Measurements from ENCODE around the gene NDUFS7. TPM values are rescaled to one million over a fixed set of nuclear protein-coding genes. Genes with fewer than 3 reads are reported as not detected.
A peak's percentile ranks its signal among the peaks of the same experiment; 100 is the strongest.

The NDUFS7 gene
- total and polyA plus RNA-seq, 4 experiments from 2014 or later: 68.6 to 193 (median 127) TPM

DNA sequence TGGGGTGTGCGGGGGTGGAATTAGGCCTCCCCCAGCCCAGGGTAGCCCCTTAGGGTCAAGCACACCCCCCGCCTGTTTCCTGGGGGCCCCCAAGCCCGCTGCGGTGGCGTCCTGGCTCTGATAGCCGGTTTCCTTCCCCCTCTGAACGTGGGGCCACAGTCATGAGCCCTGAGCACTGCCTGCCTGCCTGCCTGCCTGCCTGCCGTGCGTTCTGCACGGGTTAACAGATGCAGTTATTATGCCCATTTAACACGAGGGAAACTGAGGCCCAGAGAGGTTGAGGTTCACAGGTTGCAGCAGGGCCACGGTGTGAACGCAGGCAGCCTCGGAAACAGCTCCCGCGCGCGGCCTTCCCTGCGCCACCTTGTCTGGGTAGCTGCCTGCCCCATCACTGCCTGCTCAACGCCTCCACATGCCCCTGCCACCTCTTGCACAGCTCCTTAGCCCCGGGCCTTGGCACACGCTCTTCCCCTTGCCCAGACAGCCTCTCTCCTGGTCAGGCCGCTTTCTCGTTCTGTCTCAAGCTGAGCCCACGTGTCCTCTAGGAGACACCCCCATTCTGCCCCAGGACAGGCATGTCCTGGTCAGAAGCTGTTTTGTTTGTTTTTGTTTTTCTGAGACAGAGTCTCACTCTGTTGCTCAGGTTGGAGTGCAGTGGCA, 18.8 kb downstream of the NDUFS7 start:
- no peak for DNase-seq
- H3K4me3 Mint-ChIP-seq: peak overlapping the region; percentile 13 to 76 (median 42)
- ChIA-PET POLR2A (ENCODE audit: partially characterized antibody) (interaction anchor here (1.4 kb wide), 1 partner anchor 19 kb away, joined by 5 read pairs; the partner anchor contains the start of gene NDUFS7), CTCF (ENCODE audit: partially characterized antibody) (no interaction called here)
- H3K36me3 ChIP-seq (ENCODE audit: insufficient read depth, low read length): no peaks in the 10 kb centered on the region
- peaks cover 4 to 13% (median 8%) of the 10 kb centered on the region in 4 donors for H3K4me1 Mint-ChIP-seq
- peak overlapping the region in 1 of 7 donors; percentile 12 for H3K27ac Mint-ChIP-seq
- H3K4me1 ChIP-seq (ENCODE audit: insufficient read depth, low read length): peaks cover 22% of the 10 kb centered on the region
- no peaks in the 10 kb centered on the region for H3K9me3 Mint-ChIP-seq
- H3K27ac ChIP-seq (ENCODE audit: low read depth, low read length): no peak overlapping the region
- no peak overlapping the region for H3K4me3 ChIP-seq (ENCODE audit: low read length in 2 of 2)
- peaks cover 0 to 1% of the 10 kb centered on the region in 2 donors for H3K36me3 Mint-ChIP-seq
- no peaks in the 10 kb centered on the region for H3K9me3 ChIP-seq (ENCODE audit: control insufficient read depth in 1 of 2, low read length in 2 of 2)
- intact Hi-C loops (cut with micrococcal nuclease): no loop called here
- H3K27me3 ChIP-seq (ENCODE audit: insufficient read depth, low read length): no peaks in the 10 kb centered on the region
- no peaks in the 10 kb centered on the region for H3K27me3 Mint-ChIP-seq

DNA sequence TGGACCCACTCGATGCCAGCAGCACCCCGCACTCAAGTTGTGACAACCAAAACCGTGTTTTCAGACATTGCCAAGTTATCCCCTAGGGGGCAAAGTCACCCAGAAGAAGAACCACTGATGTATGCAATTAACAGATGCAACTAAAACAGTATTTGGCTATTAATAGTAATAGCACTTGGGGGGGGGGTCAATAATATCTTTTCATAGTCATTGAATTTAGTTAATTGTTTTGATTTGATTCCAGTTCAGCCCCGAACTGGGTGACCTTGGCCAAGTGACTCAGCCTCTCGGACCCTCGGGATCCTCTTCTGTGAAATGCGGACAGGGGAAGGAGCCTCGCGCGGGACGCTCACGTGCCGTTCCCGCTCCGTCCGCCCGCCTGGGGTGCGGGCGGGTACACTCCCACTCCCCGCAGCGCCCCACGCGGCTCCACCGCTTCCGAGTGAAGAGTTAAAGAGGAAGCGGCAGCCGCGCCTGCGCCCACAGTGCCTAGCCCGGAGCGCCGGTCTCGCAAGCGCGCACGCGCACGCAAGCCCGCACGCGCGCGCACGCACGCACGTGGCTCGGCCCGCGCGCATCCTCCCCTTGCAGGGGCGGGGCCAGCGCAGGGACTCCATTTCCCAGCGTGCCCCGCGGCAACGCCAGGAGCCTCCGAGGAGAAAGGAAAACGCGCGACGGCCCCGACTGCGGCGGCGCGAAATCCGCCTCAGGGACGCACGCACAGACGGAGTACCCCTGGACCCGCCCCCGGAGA, 23.2 kb downstream of the NDUFS7 start:
- H3K27ac Mint-ChIP-seq: peak overlapping the region; percentile 67 to 86 (median 84)
- intact Hi-C loops (cut with micrococcal nuclease): loop anchor here (1.0 to 5.0 kb wide), 8 partner anchors 24 to 610 kb away; partner anchors contain the start of genes FAM174C, MBD3, NDUFS7 and PTBP1
- no peaks in the 10 kb centered on the region for H3K27me3 ChIP-seq (ENCODE audit: insufficient read depth, low read length)
- peak; percentile 98 to 100 (median 100) for DNase-seq
- no peaks in the 10 kb centered on the region for H3K27me3 Mint-ChIP-seq
- peaks cover 4 to 17% of the 10 kb centered on the region in 2 donors for H3K36me3 Mint-ChIP-seq
- peaks cover 11% of the 10 kb centered on the region for H3K36me3 ChIP-seq (ENCODE audit: insufficient read depth, low read length)
- H3K27ac ChIP-seq (ENCODE audit: low read depth, low read length): peak overlapping the region; percentile 88
- H3K9me3 ChIP-seq (ENCODE audit: control insufficient read depth in 1 of 2, low read length in 2 of 2): no peaks in the 10 kb centered on the region
- peaks cover 43% of the 10 kb centered on the region for H3K4me1 ChIP-seq (ENCODE audit: insufficient read depth, low read length)
- POLR2A ChIA-PET (ENCODE audit: partially characterized antibody): interaction anchor here (1.0 kb wide), 1 partner anchor 138 kb away, joined by 3 read pairs; the partner anchor contains the start of gene CIRBP
- peaks cover 21 to 48% (median 38%) of the 10 kb centered on the region in 4 donors for H3K4me1 Mint-ChIP-seq
- H3K9me3 Mint-ChIP-seq: no peaks in the 10 kb centered on the region
- CTCF ChIA-PET (ENCODE audit: partially characterized antibody): no interaction called here
- H3K4me3 Mint-ChIP-seq: peak overlapping the region; percentile 73 to 87 (median 82)
- peak overlapping the region; percentile 33 to 57 for H3K4me3 ChIP-seq (ENCODE audit: low read length in 2 of 2)

DNA sequence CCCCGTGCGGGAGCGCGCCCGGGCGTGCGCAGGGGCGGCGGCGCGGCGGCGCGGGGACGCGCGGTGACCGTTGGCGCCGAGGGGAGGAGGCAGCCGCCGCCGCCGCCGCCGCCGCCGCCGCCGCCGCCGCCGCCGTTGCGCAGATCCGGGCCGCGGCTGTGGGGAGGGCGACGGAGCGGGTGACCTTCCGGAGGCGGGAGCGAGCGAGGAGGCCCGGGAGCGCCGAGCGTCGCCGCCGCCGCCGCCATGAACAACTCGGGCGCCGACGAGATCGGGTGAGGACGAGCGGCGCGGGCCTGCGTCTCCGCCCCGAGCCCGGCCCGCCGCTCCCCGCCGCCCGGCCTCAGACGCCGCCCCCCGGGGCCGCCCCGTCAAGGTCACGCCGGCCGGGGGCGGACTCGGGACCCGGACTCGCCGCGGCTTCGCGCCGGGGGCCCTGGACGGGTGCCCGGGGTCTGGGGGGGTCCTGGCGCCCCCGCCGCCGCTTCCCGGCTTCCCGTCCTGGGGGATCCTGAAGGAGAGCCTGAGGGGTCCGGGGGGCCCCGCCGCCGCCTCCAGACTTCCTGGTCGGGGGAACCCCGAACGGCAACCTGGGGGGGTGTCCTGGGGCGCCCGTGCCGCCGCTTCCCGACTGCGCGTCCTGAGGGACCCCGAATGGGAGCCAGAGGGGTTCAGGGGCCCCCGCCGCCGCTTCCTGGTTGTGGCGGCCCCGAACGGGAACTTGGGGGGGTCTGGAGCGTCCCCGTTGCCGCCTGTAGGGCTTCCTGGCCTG, 24.0 kb downstream of the NDUFS7 start, which contains the start of gene DAZAP1:
DAZAP1 (plus strand) TSS at position 59 of the 772 bp plus-strand sequence; CDS start at position 247, 188 bp downstream.
- peaks cover 48% of the 10 kb centered on the region for H3K4me1 ChIP-seq (ENCODE audit: insufficient read depth, low read length)
- intact Hi-C loops (cut with micrococcal nuclease): loop anchor here (1.0 to 5.0 kb wide), 8 partner anchors 24 to 610 kb away; partner anchors contain the start of genes FAM174C, MBD3, NDUFS7 and PTBP1
- POLR2A ChIA-PET (ENCODE audit: partially characterized antibody): interaction anchor here (1.0 to 2.8 kb wide), 5 partner anchors 13 to 139 kb away, joined by 3 to 18 read pairs (median 5); partner anchors contain the start of genes CIRBP, FAM174C and NDUFS7
- H3K27me3 ChIP-seq (ENCODE audit: insufficient read depth, low read length): no peaks in the 10 kb centered on the region
- no peaks in the 10 kb centered on the region for H3K9me3 ChIP-seq (ENCODE audit: control insufficient read depth in 1 of 2, low read length in 2 of 2)
- Mint-ChIP-seq H3K36me3 (peaks cover 4 to 19% of the 10 kb centered on the region in 2 donors), H3K27me3 (no peaks in the 10 kb centered on the region), H3K4me3 (peak within 1 kb of the TSS; percentile 73 to 95 (median 88)), H3K27ac (peak within 1 kb of the TSS; percentile 67 to 95 (median 85)), H3K4me1 (peaks cover 22 to 51% (median 42%) of the 10 kb centered on the region in 4 donors), H3K9me3 (no peaks in the 10 kb centered on the region)
- H3K4me3 ChIP-seq (ENCODE audit: low read length in 2 of 2): peak within 1 kb of the TSS; percentile 75 to 91
- CTCF ChIA-PET (ENCODE audit: partially characterized antibody): no interaction called here
- peak within 1 kb of the TSS; percentile 88 for H3K27ac ChIP-seq (ENCODE audit: low read depth, low read length)
- peak in 4 of 5 donors; percentile 29 to 66 (median 41) for DNase-seq
- H3K36me3 ChIP-seq (ENCODE audit: insufficient read depth, low read length): peaks cover 17% of the 10 kb centered on the region

DNA sequence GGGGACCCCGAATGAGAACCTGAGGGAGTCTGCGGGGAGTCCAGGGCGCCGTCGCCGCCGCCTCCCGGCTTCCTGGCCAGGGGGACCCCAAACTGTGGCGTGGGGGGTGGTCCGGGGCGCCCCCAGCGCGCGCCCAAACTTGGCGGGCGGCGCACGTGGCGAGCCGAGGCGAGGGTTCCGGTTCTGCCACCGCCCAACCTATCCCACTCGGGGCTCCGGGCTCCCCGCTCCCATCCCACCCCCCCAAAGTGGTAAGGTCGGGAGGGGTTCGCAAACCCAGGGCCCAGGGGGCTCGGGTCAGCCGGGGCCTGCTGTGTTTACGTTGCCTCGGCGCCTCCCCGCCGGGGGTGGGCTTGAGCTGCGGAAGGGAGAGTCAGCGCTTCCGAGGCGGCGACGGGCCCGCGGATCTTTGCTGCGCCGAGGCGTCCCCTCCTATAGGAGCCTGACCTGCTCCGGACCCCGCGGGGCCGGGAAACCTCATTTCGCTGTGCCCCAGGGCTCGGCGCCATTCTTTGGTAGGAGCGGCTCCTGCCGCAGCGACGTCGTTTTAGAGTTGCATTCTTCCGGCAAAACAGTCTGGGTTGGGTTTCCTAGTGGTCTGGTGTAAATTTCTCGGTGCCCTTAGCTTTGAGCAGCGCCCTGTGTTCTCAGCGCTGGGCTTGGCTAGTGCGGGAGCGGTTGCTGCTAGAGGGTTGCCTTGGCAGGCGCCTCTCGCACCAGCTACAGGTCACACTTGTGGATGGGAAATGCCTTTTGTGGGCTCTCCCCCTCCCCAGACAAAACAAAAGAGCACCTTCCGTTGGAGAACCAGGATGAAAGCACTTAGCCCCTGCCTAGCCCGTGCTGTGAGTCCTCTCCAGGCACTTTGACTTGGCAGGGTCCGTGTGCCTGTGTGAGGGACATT, 24.8 kb downstream of the NDUFS7 start:
- no peaks in the 10 kb centered on the region for H3K9me3 ChIP-seq (ENCODE audit: control insufficient read depth in 1 of 2, low read length in 2 of 2)
- DNase-seq: peak; percentile 66 to 76 (median 73)
- H3K27me3 ChIP-seq (ENCODE audit: insufficient read depth, low read length): no peaks in the 10 kb centered on the region
- H3K36me3 Mint-ChIP-seq: peaks cover 4 to 22% of the 10 kb centered on the region in 2 donors
- peaks cover 24 to 56% (median 49%) of the 10 kb centered on the region in 4 donors for H3K4me1 Mint-ChIP-seq
- H3K4me1 ChIP-seq (ENCODE audit: insufficient read depth, low read length): peaks cover 56% of the 10 kb centered on the region
- peak overlapping the region; percentile 75 to 91 for H3K4me3 ChIP-seq (ENCODE audit: low read length in 2 of 2)
- H3K27ac Mint-ChIP-seq: peak overlapping the region; percentile 90 to 96 (median 94)
- H3K4me3 Mint-ChIP-seq: peak overlapping the region; percentile 91 to 96 (median 94)
- H3K27ac ChIP-seq (ENCODE audit: low read depth, low read length): peak overlapping the region; percentile 88
- no peaks in the 10 kb centered on the region for H3K9me3 Mint-ChIP-seq
- H3K27me3 Mint-ChIP-seq: no peaks in the 10 kb centered on the region
- peaks cover 25% of the 10 kb centered on the region for H3K36me3 ChIP-seq (ENCODE audit: insufficient read depth, low read length)
- ChIA-PET POLR2A (ENCODE audit: partially characterized antibody) (interaction anchor here (1.0 to 2.8 kb wide), 12 partner anchors 10 to 139 kb away, joined by 3 to 18 read pairs (median 5); partner anchors contain the start of genes CIRBP, FAM174C, NDUFS7 and REEP6), CTCF (ENCODE audit: partially characterized antibody) (interaction anchor here (1.0 kb wide), 1 partner anchor 63 kb away, joined by 3 read pairs; no protein-coding TSS in a partner anchor)
- intact Hi-C loops (cut with micrococcal nuclease): loop anchor here (5.0 kb wide), 1 partner anchor 156 kb away; no protein-coding TSS in a partner anchor

DNA sequence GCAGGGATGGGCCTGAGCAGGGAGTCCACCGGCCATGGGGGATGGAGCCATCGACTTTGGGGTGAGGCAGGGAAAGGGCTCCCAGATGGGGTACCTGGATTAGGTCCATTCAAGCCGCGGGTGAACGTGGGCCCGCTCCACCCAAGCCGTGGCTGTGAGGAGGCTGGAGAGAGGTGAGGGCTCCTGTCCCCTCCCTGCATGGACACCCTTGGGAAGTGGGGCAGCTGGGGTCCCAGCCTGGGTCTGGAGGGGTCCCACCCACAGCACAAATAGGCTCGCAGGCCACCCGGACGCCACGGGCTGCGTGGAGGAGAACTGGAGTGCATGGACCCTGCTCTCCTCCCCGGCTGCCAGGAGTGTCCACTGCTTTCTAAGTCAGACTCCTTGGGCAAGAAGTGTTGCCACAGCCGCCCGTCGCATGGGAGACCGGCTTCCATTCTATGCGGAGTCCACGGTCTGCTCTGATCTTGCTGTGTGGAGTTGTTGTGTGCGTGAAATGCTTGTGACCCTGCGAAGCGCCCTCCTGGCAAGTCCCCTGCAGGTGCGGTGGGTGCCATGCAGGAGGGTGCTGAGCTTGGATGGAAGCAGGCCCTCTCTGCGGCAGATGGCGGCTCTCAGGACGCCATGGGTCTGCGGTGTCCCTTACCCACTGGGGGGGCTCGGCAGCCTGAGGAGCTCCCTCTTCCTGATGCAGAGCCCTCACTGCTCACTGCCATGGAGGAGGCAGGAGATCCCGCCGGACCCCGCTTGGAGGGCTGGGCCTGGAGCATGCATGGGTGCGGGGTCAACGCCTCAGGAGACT, 25.7 kb downstream of the NDUFS7 start:
- peaks cover 4 to 24% of the 10 kb centered on the region in 2 donors for H3K36me3 Mint-ChIP-seq
- peak overlapping the region; percentile 90 to 96 (median 94) for H3K27ac Mint-ChIP-seq
- peak overlapping the region; percentile 75 to 91 for H3K4me3 ChIP-seq (ENCODE audit: low read length in 2 of 2)
- H3K9me3 ChIP-seq (ENCODE audit: control insufficient read depth in 1 of 2, low read length in 2 of 2): no peaks in the 10 kb centered on the region
- peaks cover 25% of the 10 kb centered on the region for H3K36me3 ChIP-seq (ENCODE audit: insufficient read depth, low read length)
- peak overlapping the region; percentile 91 to 96 (median 94) for H3K4me3 Mint-ChIP-seq
- intact Hi-C loops (cut with micrococcal nuclease): loop anchor here (5.0 kb wide), 1 partner anchor 157 kb away; no protein-coding TSS in a partner anchor
- DNase-seq: no peak
- peaks cover 62% of the 10 kb centered on the region for H3K4me1 ChIP-seq (ENCODE audit: insufficient read depth, low read length)
- POLR2A ChIA-PET (ENCODE audit: partially characterized antibody): interaction anchor here (1.0 to 2.8 kb wide), 10 partner anchors 9 to 140 kb away, joined by 3 to 18 read pairs (median 4); partner anchors contain the start of genes CIRBP, FAM174C and REEP6
- peak overlapping the region; percentile 88 for H3K27ac ChIP-seq (ENCODE audit: low read depth, low read length)
- no peaks in the 10 kb centered on the region for H3K27me3 ChIP-seq (ENCODE audit: insufficient read depth, low read length)
- CTCF ChIA-PET (ENCODE audit: partially characterized antibody): interaction anchor here (1.0 to 1.4 kb wide), 3 partner anchors 28 to 62 kb away, joined by 3 to 9 read pairs (median 4); no protein-coding TSS in a partner anchor
- H3K4me1 Mint-ChIP-seq: peaks cover 27 to 65% (median 54%) of the 10 kb centered on the region in 4 donors
- no peaks in the 10 kb centered on the region for H3K9me3 Mint-ChIP-seq
- H3K27me3 Mint-ChIP-seq: no peaks in the 10 kb centered on the region

All from CD4-positive, alpha-beta memory T cell (primary cell).